Common myeloid progenitor, CD34-positive (primary cell): ENCODE data around the gene SLCO3A1.

Experiments
- CTCF ChIA-PET: fragments of 350-600 bp; sonication (Branson Sonifier 250); formaldehyde crosslinking; loops from one replicate; lab custom pipeline; 2021; ENCODE audit warnings: antibody characterized with exemption; lab: Charles Lee
- POLR2A ChIA-PET: fragments of 350-600 bp; sonication (Branson Sonifier 250); formaldehyde crosslinking; loops from one replicate; lab custom pipeline; 2021; ENCODE audit warnings: antibody characterized with exemption; lab: Charles Lee
- DNase-seq, 3 donors: peaks; one replicate each; pipeline versions ENCODE4 v3.0.0 to v3.0.0-alpha.2; 2013
- H3K27ac ChIP-seq, 2 experiments: 1 replicate in 1 of 2; 2 replicates in 1 of 2; pipeline ENCODE4 v1.7.0; 2013; ENCODE audit warnings: inconsistent platforms in 2 of 2, low read length in 2 of 2, mild to moderate bottlenecking in 2 of 2, low read depth in 1 of 2, moderate library complexity in 1 of 2; ENCODE audit not compliant: severe bottlenecking in 2 of 2, insufficient read depth in 1 of 2, poor library complexity in 1 of 2
- H3K27me3 ChIP-seq, 5 experiments: replicated peaks in 2 of 5; 1 replicate in 3 of 5; 2 replicates in 2 of 5; pipeline versions ENCODE4 v1.6.1 to v1.7.0; 2013; ENCODE audit warnings: low read length in 4 of 5, mild to moderate bottlenecking in 2 of 5, moderate library complexity in 2 of 5, inconsistent platforms in 1 of 5; ENCODE audit not compliant: insufficient read depth in 5 of 5, control insufficient read depth in 4 of 5
- H3K36me3 ChIP-seq, 4 experiments: 1 replicate in 2 of 4; 2 replicates in 2 of 4; pipeline versions ENCODE4 v1.6.1 to v1.7.0; 2013; ENCODE audit warnings: low read length in 3 of 4, control low read depth in 1 of 4, mild to moderate bottlenecking in 1 of 4; ENCODE audit not compliant: control insufficient read depth in 4 of 4, insufficient read depth in 4 of 4
- H3K4me1 ChIP-seq, 4 experiments: 1 replicate in 3 of 4; 2 replicates in 1 of 4; pipeline versions ENCODE4 v1.6.1 to v1.7.1; 2013; ENCODE audit warnings: low read length in 3 of 4, mild to moderate bottlenecking in 3 of 4, control low read depth in 1 of 4, inconsistent platforms in 1 of 4, moderate library complexity in 1 of 4; ENCODE audit not compliant: control insufficient read depth in 4 of 4, insufficient read depth in 4 of 4; ENCODE audit errors: control extremely low read depth in 1 of 4
- H3K4me3 ChIP-seq, 7 experiments: 1 replicate in 4 of 7; 2 replicates in 3 of 7; pipeline versions ENCODE4 v1.5.1 to v1.7.0; 2013; ENCODE audit warnings: mild to moderate bottlenecking in 7 of 7, low read length in 6 of 7, moderate library complexity in 6 of 7, inconsistent platforms in 2 of 7, low read depth in 2 of 7, control low read depth in 1 of 7; ENCODE audit not compliant: insufficient read depth in 4 of 7, control insufficient read depth in 1 of 7; ENCODE audit errors: extremely low read depth in 1 of 7
- H3K9me3 ChIP-seq, 5 experiments: 1 replicate in 4 of 5; 2 replicates in 1 of 5; pipeline versions ENCODE4 v1.6.1 to v1.7.1; 2013; ENCODE audit warnings: low read length in 4 of 5, mild to moderate bottlenecking in 2 of 5, inconsistent platforms in 1 of 5, low read depth in 1 of 5, moderate library complexity in 1 of 5; ENCODE audit not compliant: control insufficient read depth in 4 of 5, insufficient read depth in 2 of 5; ENCODE audit errors: control extremely low read depth in 1 of 5
- WGBS: methylation state at CpG from one replicate; pipeline ENCODE4 v1.1.5; 2013; ENCODE audit not compliant: insufficient coverage; 5-methylcytosine and 5-hydroxymethylcytosine counted together

Gene SLCO3A1

DNA sequence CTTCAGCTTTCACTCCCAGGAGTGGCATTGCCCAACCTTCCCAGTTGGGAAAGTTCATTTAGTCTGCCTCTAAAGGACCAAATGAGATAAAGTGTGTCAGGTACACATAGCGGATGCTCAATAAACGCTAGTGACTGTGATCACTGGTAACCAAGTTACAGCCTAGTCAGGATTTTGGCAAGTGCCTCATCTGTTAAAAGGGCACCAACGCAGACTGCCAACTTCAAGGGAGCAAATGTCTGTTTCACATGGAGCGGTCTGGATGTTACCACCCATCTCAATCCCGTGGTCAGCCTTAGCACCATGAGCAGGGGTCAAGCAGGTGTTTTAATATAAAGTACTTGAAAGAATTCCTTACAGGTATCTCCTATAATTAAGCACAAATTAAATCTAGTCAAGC lies 22.7 kb downstream of the SLCO3A1 start:
- Histone ChIP-seq H3K4me1 (peaks cover 0 to 8% (median 5%) of the 10 kb centered on the region in 4 experiments), H3K36me3 (peaks cover 0 to 10% (median under 1%) of the 10 kb centered on the region in 4 experiments), H3K4me3 (no peak overlapping the region), H3K27ac (no peak overlapping the region), H3K9me3 (no peaks in the 10 kb centered on the region), H3K27me3 (no peaks in the 10 kb centered on the region)
- ChIA-PET CTCF (interaction anchor here (0.9 kb wide), 1 partner anchor 15 kb away, joined by 3 read pairs; no protein-coding TSS in a partner anchor), POLR2A (no interaction called here)
- WGBS = 100% methylated on average over 3 of the region's 5 CpGs
- DNase-seq = no peak

- DNase-seq = no peak
- peaks cover 0 to 12% (median 8%) of the 10 kb centered on the region in 4 experiments for H3K4me1 ChIP-seq
- no peaks in the 10 kb centered on the region for H3K27me3 ChIP-seq
- no peaks in the 10 kb centered on the region for H3K9me3 ChIP-seq
- no peak overlapping the region for H3K27ac ChIP-seq
- 92% methylated on average over 10 of the region's 10 CpGs for WGBS
- H3K36me3 ChIP-seq = peaks cover 0 to 8% (median 0%) of the 10 kb centered on the region in 4 experiments
- no peak overlapping the region for H3K4me3 ChIP-seq
- CTCF ChIA-PET = interaction anchor here (1.2 kb wide), 1 partner anchor 199 kb away, joined by 3 read pairs; no protein-coding TSS in a partner anchor
- POLR2A ChIA-PET = no interaction called here
Observed at GRCh38 chr15:91878319-91878870, 24.9 kb downstream of the SLCO3A1 start.

DNA sequence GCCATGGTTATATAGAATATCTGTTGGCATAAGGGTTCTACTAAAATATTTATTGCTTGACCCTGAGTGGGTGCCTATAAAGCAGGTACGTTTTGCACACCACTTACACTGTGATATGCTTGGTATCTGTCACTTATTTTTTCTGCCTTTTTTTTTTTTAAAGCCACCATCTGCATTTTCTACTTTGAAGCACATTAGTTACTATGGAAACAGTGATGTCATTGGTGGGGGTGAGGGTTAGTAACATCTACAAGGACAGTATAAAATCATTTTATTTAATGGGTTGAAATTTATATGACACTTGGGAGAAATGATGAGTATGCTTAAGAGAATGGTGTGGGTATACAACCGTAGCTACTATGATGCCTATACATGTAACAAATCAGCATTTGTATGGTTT lies 25.6 kb downstream of the SLCO3A1 start:
- H3K27ac ChIP-seq = no peak overlapping the region
- DNase-seq = no peak
- 91% methylated on average over 1 of the region's 2 CpGs for WGBS
- no peaks in the 10 kb centered on the region for H3K9me3 ChIP-seq
- ChIA-PET CTCF (interaction anchor here (1.0 kb wide), 1 partner anchor 12 kb away, joined by 3 read pairs; no protein-coding TSS in a partner anchor), POLR2A (no interaction called here)
- no peak overlapping the region for H3K4me3 ChIP-seq
- peaks cover 0 to 8% (median 0%) of the 10 kb centered on the region in 4 experiments for H3K36me3 ChIP-seq
- H3K27me3 ChIP-seq = no peaks in the 10 kb centered on the region
- peaks cover 0 to 12% (median 8%) of the 10 kb centered on the region in 4 experiments for H3K4me1 ChIP-seq

DNA sequence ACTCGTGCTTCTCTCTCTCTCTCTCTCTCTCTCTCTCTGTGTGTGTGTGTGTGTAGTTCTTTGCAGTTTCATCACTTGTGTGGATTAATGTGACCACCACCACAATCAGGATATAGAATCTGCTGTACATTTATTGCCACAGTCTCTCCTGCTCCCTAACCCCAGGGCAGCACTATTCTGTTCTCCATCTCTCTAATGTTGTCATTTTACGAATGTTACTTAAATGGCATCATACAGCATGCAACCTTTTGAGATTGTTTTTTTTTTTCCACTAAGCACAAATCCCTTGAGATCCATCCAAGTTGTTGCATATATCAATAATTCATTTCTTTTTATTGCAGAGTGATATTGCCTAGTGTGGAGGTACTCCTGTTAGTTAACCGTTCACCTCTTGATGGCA lies 26.9 kb downstream of the SLCO3A1 start:
- POLR2A ChIA-PET = no interaction called here
- H3K27ac ChIP-seq = no peak overlapping the region
- H3K4me1 ChIP-seq = peaks cover 0 to 12% (median 8%) of the 10 kb centered on the region in 4 experiments
- no peaks in the 10 kb centered on the region for H3K9me3 ChIP-seq
- 75% methylated on average over 2 of the region's 3 CpGs for WGBS
- H3K4me3 ChIP-seq = no peak overlapping the region
- CTCF ChIA-PET = no interaction called here
- DNase-seq = no peak
- peaks cover 0 to 8% (median 0%) of the 10 kb centered on the region in 4 experiments for H3K36me3 ChIP-seq
- H3K27me3 ChIP-seq = no peaks in the 10 kb centered on the region

- ChIA-PET CTCF (interaction anchor here (0.9 to 1.5 kb wide), 4 partner anchors 29 to 197 kb away, joined by 3 to 5 read pairs (median 3); no protein-coding TSS in a partner anchor), POLR2A (interaction anchor here (0.6 kb wide), 1 partner anchor 769 kb away, joined by 3 read pairs; no protein-coding TSS in a partner anchor)
- Histone ChIP-seq H3K27me3 (no peaks in the 10 kb centered on the region), H3K4me3 (no peak overlapping the region), H3K36me3 (peaks cover 0 to under 1% (median 0%) of the 10 kb centered on the region in 4 experiments), H3K9me3 (no peaks in the 10 kb centered on the region), H3K4me1 (peaks cover 0 to 12% (median 8%) of the 10 kb centered on the region in 4 experiments), H3K27ac (no peak overlapping the region)
- no peak for DNase-seq
- WGBS = 91% methylated on average over 8 of the region's 9 CpGs
Observed at GRCh38 chr15:91881569-91882297, 28.2 kb downstream of the SLCO3A1 start.

DNA sequence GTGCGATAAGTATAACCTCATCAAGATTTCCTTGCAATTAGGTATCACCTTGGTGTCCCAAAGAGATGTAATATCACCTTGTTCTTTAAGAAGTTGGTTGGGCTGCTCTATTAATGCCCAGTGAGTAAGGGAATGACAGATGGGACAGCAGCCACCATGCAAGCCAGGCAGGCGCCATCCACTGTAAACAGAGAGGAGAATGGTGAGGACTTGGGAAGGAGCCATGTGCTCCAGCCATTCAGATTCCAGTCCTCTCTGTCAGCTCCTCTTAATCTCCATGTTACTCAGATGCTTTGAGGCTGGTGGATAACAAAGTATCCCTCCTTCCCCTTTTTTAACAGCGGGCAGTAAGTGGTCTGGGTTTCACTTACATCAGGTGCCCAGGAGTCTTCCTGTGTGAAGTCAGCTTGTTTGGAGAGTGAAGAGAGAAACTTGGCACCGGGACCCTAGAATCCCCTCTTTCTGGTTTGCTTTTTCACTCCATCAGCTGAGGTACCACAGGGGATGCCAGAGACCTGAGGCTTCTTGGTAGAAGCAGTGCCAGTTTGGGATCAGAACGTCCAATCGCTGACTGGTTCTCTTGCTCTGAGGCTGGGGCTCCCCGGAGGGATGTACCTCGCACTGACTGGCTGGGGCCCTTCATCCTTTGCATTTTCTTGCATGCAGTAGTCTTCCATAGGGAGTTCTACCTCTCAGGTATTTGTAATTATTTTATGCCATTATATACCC lies 29.5 kb downstream of the SLCO3A1 start:
- Histone ChIP-seq H3K9me3 (no peaks in the 10 kb centered on the region), H3K4me1 (peaks cover 0 to 12% (median 8%) of the 10 kb centered on the region in 4 experiments), H3K27ac (no peak overlapping the region), H3K4me3 (no peak overlapping the region), H3K36me3 (no peaks in the 10 kb centered on the region), H3K27me3 (no peaks in the 10 kb centered on the region)
- ChIA-PET CTCF (interaction anchor here (1.1 to 1.5 kb wide), 3 partner anchors 37 to 196 kb away, joined by 3 to 5 read pairs (median 3); no protein-coding TSS in a partner anchor), POLR2A (interaction anchor here (0.6 kb wide), 1 partner anchor 44 kb away, joined by 5 read pairs; no protein-coding TSS in a partner anchor)
- peak in 2 of 3 donors; percentile 36 to 37 for DNase-seq
- 90% methylated on average over 7 of the region's 8 CpGs for WGBS
